Stimulated activated CD4-positive, alpha-beta T cell treated with anti-CD3 and anti-CD28 coated beads, Interleukin-1b, Interleukin-23, amount 100 ng/mL, for 48 hours (primary cell): Measurements from ENCODE around the gene ST7.

Experiments
- DNase-seq: peaks from one replicate; pipeline ENCODE4 v3.0.0-alpha.2; 2020

ST7 gene

DNA sequence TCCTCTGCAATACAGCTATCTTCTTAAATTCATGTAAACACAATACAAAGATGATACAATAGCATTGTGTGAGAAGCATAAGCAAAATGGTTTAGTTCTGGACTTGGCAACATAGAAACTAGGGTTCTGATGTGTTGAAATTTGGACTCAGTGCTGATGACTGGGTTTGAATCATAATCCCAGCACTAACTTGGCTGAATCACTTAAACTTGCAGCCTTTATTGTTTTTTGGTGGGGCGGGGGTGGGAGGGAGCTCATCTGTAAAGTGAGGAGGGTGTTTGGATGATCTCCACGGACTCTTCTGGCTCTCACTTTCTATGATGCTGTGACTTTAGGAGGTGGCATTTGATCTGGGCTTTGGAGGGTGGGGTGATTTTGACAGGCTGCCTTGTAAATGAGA, 211.3 kb downstream of the ST7 start:
- no peak for DNase-seq

DNA sequence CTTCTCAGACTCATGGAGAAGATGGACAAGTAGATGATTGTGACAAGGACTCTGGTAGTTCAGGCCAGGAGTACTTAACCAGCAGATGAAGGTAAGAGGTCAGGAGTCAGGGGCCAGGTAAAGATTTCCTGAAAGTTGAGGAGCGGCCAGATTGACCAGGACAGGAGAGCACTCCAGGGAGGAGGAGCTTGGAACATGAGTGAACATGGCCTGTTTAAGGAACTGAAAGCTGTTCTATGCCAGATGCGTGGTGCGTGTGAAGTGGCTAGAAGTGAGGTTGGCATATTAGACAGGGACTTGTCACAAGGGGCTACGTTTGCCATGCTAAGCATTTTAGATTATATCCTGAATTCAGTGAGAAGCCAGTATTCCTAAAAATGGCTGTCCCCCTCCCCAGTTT, 212.4 kb downstream of the ST7 start:
- DNase-seq = no peak

DNA sequence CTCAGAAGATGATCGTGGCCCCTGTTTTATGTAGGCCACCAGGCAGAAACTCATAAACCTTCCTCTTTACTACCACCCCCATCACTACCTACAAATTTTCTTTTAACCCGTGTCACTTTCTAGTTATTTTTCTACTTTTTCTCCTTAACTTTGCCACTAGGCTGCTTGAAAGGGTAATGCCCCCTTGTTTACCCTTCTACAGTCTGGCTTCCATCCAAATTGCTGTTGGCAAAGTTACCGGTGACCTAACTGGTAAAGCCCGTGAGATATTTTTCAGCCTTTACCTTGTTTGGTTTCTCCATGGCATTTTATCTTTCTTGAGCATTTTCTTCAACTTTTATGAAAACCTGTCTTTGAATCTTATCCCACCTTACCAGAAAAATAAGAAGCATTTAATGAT, 216.6 kb downstream of the ST7 start:
- no peak for DNase-seq

DNA sequence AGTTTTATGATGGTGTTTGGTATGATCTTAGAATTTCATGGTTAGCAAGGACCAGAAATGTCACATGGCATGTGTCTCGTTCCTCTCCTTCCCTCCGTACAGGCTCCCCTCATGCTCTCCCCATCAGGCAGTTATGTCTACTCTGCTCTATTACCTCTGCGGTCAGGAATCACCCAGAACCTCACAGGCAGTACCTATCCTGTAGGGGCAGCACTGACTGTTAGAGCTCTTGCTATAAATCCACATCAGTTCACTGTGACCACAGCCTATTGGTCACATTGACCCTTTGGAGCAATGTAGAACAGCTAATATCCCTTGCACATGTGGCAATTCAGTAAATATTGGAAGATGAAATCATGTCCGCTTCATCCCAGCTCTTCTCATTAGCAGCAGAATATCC, 217.8 kb downstream of the ST7 start:
- DNase-seq = no peak

DNA sequence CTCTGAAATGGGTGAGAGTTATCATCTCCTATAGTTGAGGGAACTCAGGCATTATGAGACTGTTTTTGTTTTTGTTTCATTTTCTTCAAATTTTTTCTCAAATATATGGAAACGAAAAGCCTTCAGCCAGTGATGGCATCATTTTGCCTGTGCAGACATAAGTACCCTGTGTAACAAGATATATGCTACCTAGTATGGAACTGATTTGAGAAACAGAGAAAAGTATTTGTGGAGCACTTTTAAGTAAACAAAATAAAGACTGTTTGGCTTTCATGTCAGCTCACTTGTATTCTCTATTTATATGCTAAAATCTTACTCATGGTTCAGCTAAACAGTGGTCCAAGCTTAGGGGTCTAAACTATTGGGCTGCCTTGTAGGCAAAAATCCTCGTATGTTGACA, 219.0 kb downstream of the ST7 start:
- no peak for DNase-seq

DNA sequence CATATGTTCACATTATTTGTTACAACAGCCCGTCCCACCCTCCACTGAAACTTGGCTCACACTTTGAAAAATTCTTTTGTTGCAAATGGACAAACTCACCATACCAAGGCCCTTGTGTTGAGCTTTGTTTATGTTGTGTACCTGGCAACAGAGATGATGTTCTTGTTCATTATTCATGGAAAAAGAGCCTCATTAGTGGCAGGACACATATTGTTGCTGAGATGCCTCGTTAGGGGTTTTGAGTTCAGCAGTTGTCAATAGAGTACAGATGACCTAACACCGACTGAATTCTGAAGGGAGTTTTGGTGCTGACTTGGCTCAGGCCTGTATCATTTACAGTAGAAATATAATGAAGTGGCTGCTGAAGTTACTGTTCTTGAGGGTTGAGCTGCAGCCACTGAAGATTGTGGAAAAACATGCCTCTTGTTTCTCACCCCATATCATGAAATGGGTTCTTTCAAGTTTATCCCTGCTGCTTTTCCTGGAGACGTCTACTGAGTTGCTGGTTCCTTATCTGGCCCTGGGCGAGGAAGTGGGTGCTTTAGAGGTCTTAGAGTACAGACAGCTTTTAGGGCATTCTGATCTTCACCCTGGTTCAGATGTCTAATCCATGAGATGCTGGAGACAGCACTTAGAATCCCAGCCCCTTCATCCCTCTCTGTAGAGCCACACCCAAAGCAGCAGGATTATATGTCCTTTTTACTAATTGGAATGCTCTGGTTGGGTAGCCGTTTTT, 219.9 kb downstream of the ST7 start:
- DNase-seq = no peak

DNA sequence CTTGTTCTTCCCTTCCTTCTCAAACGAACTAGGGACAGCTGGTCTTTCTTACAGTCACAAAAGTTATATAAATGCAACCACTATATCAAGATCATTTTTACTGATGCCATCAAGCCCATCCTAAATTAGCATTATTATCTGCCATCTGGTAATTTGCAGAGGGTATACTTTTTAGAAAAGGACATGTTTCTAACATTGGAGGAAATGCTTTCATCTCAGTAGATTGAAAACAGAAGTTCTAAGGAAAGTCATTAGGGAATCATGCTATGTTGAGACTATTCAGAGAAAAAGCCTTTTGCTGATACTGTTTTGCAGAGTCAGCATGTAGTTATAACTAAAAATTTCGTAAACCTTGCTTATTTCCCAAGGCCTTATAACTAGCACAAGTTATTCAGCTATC, 222.9 kb downstream of the ST7 start:
- DNase-seq = no peak

DNA sequence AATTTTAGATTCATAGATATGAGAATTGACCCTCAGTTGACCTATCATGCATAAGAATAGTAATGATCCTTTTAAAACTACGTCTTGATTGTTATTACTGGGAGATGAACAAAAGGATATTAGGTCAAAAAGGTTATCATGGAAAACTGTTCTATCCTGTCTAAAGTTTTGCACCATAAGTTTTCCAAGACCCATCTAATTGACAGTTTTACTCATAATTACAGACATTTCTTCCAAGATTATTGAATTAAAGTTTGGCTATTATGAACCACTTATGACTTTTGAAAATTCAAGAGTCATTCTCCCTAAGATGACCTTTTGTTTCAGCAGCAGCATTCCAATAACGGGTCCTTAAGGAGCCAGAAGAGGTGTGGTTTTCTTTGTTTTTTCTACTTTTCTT, 225.3 kb downstream of the ST7 start:
- no peak for DNase-seq

DNA sequence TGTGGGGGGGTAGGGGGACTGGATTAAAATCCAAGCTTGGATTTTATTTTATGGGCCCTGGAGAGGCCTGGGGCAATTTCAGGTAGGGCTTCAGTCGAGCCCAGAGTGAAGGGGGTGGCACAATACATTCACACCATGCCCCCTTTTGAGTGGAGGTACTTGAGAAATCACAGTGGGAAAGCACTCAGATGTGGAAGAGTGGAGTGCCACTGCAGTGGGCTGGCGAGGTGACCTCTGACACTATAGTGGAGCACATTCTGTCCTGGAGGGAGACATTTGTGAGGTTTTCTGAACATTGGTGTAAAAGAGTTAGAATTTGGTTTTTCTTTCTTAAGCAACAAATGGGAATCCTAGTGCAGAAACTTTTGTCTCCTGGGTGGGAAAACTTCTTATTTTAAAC, 226.4 kb downstream of the ST7 start:
- DNase-seq = no peak

DNA sequence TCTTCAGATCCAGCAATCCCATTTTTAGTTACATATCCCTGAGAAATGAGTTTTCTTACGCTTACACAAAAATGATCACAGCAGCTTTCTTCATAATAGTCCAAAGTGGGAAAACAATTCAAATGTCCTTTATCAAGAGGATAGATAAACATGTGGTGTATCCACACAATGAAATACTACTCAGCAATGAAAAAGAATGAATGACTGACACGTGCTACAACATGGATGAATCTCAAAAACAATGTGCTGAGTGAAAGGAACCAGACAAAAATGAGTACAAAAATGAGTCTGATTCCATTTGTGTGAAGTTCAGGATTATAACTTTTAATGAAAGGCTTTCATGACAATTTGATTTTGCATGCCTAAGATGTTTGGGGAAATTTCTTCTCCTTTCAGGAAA, 230.4 kb downstream of the ST7 start:
- no peak for DNase-seq

DNA sequence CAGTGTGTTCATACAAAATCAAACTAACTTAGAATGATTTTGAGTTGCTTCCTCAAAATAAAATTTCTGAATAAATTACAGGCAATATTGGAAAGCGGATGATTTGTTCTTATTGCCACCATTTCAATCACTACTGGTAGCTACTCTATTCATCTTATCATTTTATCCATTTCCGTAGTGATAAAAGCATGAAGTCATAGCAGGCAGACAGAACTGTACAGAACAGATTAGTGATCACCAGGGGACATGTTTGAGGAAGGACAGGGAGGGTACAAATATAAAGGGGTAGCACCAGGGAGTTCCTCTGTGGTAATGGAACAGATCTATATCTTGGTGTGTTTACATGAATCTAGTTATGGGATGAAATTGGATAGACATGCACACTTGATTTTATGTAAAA, 231.1 kb downstream of the ST7 start:
- no peak for DNase-seq

DNA sequence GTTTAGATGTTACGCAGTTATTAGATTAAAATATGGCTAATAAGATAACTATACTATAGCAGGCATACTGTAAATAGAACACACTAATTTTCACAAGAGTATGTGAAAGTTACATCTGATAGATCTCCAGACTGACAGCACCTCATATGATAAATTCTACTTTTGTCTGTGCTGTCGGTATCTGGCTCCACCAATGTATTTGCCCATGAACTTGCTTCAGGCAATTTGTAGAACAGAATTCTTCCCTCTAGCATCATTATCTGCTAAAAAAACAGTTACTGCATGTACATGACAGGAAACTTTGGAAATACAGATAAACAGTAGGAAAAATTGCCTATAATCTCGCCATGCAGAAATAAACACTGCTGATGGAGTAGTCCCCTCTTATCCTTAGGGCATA, 231.8 kb downstream of the ST7 start:
- DNase-seq = no peak

DNA sequence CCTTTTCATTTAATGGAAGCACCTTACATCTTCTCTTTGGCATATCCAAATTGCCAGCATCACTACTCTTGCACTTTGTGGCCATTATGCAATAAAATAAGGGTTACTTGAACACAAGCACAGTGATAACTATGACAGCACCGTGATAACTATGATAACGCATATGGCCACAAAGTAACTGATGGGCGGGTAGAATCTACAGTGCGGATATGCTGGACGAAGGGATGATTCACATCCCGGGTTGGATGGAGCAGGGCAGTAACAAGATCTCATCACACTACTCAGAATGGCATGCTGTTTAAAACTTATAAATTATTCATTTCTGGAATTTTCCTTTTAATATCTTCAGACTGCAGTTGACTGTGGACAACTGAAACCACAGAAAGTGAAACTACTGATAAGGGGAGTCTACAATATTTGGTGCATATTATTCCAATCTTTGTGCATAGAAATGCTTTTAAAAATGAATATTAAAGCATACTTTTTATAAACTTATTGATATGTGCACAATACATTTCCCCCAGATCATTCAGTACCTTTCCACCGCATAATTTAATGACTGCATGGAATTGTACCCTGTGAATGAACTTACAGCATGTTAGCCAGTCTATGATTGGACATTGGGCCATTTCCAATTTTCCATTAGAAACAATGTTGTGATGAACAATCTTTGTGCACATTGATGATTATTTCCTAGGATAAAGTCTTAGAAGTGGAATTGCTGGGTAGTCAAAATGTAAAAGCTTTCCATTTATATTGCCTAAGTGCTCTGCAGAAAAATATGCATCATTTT, 233.1 kb downstream of the ST7 start:
- no peak for DNase-seq

DNA sequence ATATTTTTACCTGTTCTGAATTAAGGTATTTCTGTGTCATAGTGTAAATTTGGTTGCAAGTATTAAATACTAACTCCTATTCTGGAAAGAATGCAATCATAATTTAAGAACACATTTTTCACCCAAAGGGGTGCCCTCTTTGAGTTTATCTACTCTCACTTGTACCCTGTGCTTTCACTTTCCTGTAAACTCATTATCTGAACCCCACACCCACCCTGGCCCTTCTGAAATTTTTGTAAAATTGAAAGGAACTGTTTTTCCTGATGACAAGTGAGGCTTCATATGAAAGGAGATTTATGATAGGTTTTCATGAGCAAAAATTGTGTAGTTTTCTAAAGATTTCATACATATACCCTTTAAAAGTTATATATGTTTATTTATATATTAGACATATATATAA, 235.1 kb downstream of the ST7 start:
- no peak for DNase-seq

DNA sequence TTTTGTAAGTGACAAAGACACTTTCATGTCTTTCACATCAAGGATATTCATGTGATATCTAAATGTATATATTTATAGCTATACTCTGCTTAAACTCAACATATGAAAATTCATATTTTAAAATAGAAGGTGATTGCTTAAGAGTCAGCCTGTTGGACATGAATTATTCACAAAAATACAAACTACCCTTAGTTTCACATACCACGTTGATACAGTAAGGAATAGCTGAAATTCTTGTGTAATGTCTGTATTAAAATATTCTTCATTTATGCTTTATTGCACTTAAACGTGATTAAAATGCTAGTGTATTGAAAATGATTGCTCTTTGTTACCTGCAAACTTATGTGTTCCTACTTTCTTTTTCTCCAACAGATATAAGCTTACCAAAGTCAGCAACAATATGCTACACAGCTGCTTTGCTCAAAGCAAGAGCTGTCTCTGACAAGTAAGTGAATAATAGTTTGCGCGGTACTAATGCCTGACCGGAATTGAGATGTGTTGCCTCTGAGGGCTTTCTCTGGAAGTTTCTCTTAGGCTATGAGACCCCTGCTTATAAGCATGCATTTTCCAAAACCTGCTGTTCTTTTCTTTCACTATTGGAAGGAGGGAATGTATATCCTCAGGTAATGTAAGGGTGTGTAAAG, 235.8 kb downstream of the ST7 start:
- DNase-seq = no peak

DNA sequence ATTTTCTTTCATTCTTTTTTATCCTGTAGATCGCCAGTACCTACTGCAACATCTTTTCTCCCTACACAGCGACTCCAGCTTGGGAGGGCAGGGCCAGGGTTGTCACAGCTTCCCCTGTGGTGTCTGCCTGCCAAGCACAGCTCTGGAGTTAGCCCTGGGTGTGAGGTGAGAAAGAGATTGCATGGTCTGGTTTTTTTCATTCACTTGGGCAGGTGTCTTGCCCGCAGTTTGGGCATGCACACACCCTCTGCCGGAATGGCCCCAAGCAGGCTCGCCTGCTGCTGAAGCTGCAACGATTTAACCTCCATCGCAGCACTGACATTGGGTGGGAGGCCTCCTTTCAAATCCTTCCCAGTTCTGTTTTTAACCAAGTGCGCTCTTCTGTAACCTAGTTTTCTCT, 236.8 kb downstream of the ST7 start:
- DNase-seq = no peak

DNA sequence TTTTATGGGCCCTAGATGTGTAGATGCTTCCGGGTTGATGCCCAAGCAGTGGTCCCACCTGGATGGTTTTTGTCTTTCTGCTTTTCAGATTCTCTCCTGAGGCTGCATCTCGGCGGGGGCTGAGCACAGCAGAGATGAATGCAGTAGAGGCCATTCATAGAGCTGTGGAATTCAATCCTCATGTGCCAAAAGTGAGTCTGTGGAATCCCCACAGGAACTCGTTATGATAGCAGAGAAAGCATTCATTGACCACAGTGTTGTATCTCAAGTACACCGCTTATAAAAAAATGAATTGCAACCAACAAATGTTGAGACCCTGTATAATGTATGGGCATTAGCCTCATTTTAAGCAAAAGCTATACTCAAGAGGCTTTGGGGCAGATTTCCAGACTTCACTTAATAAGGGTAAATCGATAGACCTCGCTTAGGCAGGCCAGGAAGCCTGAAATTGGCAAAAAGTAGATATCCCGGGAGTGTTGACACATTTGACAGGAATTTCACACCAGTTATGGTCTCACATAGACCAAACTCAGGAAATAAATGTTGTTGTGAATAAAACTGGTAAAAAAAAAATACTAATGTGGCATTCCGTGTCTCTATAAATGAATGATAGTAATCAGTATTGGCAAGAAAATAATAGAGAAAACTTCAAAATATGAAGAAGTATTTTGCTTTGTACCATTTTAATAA, 237.6 kb downstream of the ST7 start:
- no peak for DNase-seq

DNA sequence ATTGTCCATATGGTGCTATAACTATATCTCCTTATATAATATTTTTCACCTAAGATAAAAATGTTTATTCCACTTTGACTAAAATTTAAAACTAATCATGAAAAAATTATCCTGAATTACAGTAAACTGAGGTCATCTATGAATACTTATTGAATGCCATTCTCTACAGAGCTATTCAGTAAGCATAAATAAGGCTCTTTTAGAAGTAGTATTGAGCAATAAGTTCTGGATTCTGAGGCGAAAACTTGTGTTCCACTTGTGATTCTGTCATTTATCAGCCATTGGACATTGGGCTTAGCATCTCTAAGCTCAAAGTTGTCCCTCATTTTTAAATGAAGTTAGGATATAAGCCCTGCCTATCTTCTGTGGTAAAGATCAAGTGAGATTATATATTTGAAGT, 238.8 kb downstream of the ST7 start:
- no peak for DNase-seq

DNA sequence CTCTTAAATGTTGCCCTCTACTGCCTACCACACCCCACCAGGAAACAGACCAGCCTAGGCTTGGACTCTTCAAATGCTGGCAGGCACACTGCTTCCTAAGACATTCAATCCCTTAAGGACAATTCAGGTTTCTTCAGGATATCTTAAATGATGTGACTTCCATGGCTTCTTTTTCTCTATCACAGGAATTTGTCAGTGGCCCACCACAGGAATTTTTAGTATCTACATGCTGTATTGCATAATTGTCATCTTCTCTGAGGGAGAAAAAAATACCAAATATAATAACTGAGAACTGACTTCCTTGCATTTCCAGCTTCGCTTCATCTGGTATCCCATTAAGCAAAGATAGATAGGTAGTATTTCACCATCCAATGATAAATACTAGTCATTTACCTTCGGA, 240.3 kb downstream of the ST7 start:
- DNase-seq = no peak

DNA sequence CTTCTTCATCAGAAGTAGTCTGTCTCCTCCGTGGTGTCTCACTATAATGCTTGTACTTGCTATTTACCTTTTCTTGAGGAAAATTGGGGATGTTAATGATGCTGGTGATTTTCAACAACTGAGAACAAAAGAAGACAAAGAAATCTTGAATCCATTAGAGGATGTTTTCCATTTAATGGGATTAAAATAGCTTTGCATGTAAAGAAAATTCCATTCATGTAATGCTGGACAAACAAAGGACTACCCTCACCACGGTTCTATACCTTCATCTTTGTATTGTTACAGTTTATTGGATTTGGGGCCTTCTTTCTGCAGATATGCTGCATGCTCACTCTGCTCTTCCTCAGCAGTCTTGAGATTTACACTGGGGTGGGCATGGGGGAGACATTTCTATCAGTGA, 241.1 kb downstream of the ST7 start:
- no peak for DNase-seq

DNA sequence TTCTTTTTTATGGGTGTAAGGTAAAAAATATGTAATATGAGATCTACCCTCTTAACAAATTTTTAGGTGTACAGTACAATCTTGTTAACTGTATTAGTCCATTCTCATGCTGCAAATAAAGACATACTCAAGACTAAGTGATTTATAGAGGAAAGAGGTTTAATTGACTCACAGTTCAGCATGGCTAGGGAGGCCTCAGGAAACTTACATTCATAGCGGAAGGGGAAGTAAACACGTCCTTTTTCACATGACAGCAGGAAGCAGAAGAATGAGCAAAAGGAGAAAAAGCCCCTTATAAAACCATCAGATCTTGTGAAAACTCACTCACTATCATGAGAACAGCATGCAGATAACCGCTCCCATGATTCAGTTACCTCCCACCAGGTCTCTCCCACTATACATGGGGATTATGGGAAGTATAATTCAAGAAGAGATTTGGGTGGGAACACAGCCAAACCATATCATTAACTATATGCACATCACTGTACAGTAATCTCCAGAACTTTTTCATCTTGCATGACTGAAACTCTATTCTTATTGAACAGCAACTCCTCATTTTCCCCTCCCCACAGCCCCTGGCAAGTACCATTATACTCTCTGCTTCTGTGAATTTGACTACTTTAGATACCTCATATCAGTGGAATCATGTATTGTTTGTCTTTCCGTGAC, 242.2 kb downstream of the ST7 start:
- DNase-seq = no peak

DNA sequence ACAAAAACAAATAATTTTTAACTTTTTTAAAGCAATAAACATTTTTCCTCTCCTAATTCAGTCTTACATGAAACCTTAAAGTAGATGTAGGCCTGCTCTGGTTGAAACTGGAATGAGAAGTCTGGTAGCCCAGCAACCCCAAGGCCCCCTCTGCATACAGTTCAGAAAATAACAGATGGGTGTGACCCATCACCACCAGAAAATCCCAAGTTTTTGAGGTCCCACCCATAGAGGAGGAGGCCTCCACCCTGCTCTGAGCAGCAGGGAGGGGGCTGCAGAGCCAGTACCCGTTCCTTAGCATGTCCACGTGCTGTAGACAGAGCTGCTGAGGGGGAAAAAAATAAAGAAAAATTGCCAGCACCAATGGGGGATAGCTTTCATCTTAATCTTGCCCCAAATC, 246.8 kb downstream of the ST7 start:
- DNase-seq = no peak

DNA sequence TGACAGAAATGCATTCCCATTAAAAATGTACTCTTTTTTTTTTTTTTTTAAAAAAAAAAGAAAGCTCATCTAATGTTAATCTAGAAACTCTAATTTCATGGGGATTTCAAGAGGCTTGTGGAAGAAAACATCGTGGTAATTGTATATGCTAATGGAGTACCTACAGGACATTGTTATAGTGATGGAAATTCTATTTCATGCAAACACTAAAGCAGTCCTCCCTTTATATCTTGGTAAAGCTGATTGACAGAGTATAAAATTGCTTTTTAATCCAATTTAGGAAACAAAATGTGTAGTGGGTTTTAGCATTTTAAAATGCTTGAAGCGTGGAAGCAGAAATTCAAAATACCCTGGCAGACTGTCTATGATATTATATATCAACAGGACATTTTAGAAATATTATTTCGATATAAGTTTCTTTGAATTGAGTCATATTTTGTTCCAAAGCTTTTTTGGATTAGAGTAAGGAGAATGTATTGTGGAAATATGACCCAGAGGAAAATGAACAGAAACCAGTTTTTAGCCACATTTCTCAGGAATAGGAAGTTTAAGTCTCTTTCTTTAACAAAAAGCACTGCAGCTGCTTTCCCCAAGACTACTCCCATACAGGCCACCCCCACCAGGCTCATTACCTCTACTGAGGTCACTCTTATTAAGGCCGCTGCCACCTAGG, 247.6 kb downstream of the ST7 start:
- no peak for DNase-seq
